Measurements from ENCODE around the gene ADD3. TPM values are rescaled to one million over a fixed set of nuclear protein-coding genes. Genes with fewer than 3 reads are reported as not detected.
A peak's percentile ranks its signal among the peaks of the same experiment; 100 is the strongest.

The ADD3 gene
- total and polyA plus RNA-seq, 2 of the 13 experiments (the other 11 are each of a cell fraction or from before 2014, with no cell fraction given), result 44.7 to 57.5 TPM

DNA sequence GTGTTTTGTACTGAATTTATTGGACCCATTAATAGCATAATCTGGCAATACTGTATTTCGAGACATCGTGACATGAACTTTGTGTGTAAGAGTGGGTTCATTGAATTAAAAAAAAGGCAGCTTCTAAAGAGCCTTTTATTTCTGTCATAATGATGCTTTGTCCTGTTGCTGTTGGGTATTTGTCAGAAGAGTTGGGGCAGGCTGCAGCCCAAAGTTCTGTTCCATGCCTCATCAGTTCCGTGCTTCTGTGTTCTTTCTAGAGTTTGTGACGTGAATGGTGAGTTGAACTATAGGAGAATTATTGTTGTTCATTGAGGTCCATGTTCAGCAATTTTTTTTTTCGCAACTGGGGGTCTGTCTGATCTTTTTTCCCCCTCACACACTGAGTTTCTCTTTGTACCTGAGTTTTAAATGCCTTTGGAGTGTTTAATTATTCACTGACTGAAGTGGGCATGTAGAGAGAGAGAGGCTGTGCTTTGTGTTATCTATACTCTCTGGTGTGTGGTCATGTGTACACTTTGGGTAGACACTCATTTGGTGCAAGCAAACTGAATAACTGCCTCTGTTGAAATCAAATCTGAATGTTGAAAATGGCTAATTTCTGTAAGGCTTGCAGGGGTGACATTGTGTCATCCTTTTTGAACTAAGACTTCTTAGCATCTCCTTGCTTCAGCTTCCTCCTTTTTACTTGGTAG is 69.8 kb downstream of the ADD3 start:
- BruUV-seq (replicated peaks), result no TSS peak
- Histone ChIP-seq H3K4me3 (replicated peaks in 1 of 3; ENCODE audit: insufficient read depth in 1 of 3, low read depth in 2 of 3, low read length in 3 of 3) (peak overlapping the region; percentile 7 to 52 (median 36); a peak in 3 of 6 replicates), H3K4me1 (ENCODE audit: insufficient read depth, low read length) (peaks cover 71% of the 10 kb centered on the region), H2AFZ (ENCODE audit: low read length) (no peak overlapping the region), H3K27ac (ENCODE audit: extremely low read length, insufficient read depth, low read length) (peak overlapping the region; percentile 55), H3K79me2 (ENCODE audit: insufficient read depth, low read length) (peaks cover 14% of the 10 kb centered on the region), H3K4me2 (ENCODE audit: low read depth, low read length) (peak overlapping the region; percentile 72), H4K20me1 (ENCODE audit: insufficient read depth, low read length) (no peaks in the 10 kb centered on the region), H3K9me3 (ENCODE audit: low read length) (no peaks in the 10 kb centered on the region), H3K36me3 (replicated peaks in 1 of 2; ENCODE audit: control insufficient read depth in 1 of 2, insufficient read depth in 2 of 2, low read length in 2 of 2) (no peaks in the 10 kb centered on the region), H3K27me3 (ENCODE audit: control insufficient read depth in 1 of 2, insufficient read depth in 2 of 2, low read length in 2 of 2) (no peaks in the 10 kb centered on the region), H3K9ac (ENCODE audit: insufficient read depth, low read depth, low read length) (peak overlapping the region; percentile 21)
- ATAC-seq (peak; percentile 78), DNase-seq (ENCODE audit: low spot score) (peak; percentile 81), FAIRE-seq (no peak)
- in situ Hi-C loops (cut with HindIII; ENCODE audit: extremely low pct_ligation_motif_present, low pct_unique_long_range_greater_than_20kb), result no loop called here
- CTCF ChIA-PET (ENCODE audit: low intra/inter-chr PET ratio, low total read pairs), result no interaction called here
- POLR2A ChIA-PET, result interaction anchor here (1.2 kb wide), 1 partner anchor 70 kb away, joined by 5 read pairs; the partner anchor contains the start of gene ADD3
- intact Hi-C loops (cut with micrococcal nuclease; ENCODE audit: unreplicated experiment), result loop anchor here (1.0 to 5.0 kb wide), 2 partner anchors 70 to 121 kb away; partner anchors contain the start of gene ADD3
- 13% methylated on average over 5 of the region's 5 CpGs for whole genome bisulfite sequencing (ENCODE audit: low lambda C conversion rate)
- TF ChIP-seq MIER3 (CRISPR knock-in tag; IDR thresholded peaks at IDR 0.05; ENCODE audit: borderline replicate concordance) (no peak), ZNF12 (CRISPR knock-in tag; IDR thresholded peaks at IDR 0.05) (0 out of 2 replicates have a peak, but pooled peaks have one; percentile 27), SOX13 (IDR thresholded peaks at IDR 0.05) (no peak), SOX13 (CRISPR knock-in tag; conservative IDR thresholded peaks at IDR 0.05 in 1 of 2, IDR thresholded peaks at IDR 0.05 in 1 of 2) (peak in 1 of 2 experiments; percentile 48; a peak in 1 of 4 replicates), FOXA1 (IDR thresholded peaks at IDR 0.05) (no peak), FOXA1 (CRISPR knock-in tag; IDR thresholded peaks at IDR 0.05) (peak; percentile 57; the same call in 1 of the 2 replicates), ZNF780A (CRISPR knock-in tag; IDR thresholded peaks at IDR 0.05) (no peak), KLF13 (CRISPR knock-in tag; IDR thresholded peaks at IDR 0.05) (no peak), SOX5 (CRISPR knock-in tag; IDR thresholded peaks at IDR 0.05; ENCODE audit: borderline replicate concordance) (peak; percentile 9; the same call in 1 of the 2 replicates), CREB1 (IDR thresholded peaks at IDR 0.05) (no peak), CREB1 (CRISPR knock-in tag; IDR thresholded peaks at IDR 0.05) (peak; percentile 64)
- TF ChIP-seq, protein P1, sequence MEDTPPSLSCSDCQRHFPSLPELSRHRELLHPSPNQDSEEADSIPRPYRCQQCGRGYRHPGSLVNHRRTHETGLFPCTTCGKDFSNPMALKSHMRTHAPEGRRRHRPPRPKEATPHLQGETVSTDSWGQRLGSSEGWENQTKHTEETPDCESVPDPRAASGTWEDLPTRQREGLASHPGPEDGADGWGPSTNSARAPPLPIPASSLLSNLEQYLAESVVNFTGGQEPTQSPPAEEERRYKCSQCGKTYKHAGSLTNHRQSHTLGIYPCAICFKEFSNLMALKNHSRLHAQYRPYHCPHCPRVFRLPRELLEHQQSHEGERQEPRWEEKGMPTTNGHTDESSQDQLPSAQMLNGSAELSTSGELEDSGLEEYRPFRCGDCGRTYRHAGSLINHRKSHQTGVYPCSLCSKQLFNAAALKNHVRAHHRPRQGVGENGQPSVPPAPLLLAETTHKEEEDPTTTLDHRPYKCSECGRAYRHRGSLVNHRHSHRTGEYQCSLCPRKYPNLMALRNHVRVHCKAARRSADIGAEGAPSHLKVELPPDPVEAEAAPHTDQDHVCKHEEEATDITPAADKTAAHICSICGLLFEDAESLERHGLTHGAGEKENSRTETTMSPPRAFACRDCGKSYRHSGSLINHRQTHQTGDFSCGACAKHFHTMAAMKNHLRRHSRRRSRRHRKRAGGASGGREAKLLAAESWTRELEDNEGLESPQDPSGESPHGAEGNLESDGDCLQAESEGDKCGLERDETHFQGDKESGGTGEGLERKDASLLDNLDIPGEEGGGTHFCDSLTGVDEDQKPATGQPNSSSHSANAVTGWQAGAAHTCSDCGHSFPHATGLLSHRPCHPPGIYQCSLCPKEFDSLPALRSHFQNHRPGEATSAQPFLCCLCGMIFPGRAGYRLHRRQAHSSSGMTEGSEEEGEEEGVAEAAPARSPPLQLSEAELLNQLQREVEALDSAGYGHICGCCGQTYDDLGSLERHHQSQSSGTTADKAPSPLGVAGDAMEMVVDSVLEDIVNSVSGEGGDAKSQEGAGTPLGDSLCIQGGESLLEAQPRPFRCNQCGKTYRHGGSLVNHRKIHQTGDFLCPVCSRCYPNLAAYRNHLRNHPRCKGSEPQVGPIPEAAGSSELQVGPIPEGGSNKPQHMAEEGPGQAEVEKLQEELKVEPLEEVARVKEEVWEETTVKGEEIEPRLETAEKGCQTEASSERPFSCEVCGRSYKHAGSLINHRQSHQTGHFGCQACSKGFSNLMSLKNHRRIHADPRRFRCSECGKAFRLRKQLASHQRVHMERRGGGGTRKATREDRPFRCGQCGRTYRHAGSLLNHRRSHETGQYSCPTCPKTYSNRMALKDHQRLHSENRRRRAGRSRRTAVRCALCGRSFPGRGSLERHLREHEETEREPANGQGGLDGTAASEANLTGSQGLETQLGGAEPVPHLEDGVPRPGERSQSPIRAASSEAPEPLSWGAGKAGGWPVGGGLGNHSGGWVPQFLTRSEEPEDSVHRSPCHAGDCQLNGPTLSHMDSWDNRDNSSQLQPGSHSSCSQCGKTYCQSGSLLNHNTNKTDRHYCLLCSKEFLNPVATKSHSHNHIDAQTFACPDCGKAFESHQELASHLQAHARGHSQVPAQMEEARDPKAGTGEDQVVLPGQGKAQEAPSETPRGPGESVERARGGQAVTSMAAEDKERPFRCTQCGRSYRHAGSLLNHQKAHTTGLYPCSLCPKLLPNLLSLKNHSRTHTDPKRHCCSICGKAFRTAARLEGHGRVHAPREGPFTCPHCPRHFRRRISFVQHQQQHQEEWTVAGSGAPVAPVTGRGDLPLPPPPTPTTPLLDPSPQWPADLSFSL (CRISPR knock-in tag; IDR thresholded peaks at IDR 0.05), result peak; percentile 66; the same call in 1 of the 2 replicates
- TF ChIP-seq, protein P2, sequence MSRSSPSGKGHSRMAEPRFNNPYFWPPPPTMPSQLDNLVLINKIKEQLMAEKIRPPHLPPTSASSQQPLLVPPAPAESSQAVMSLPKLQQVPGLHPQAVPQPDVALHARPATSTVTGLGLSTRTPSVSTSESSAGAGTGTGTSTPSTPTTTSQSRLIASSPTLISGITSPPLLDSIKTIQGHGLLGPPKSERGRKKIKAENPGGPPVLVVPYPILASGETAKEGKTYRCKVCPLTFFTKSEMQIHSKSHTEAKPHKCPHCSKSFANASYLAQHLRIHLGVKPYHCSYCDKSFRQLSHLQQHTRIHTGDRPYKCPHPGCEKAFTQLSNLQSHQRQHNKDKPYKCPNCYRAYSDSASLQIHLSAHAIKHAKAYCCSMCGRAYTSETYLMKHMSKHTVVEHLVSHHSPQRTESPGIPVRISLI (CRISPR knock-in tag; IDR thresholded peaks at IDR 0.05; ENCODE audit: borderline replicate concordance), result 0 out of 2 replicates have a peak, but pooled peaks have one; percentile 6

Measured in HepG2 (cell line).